Spleen (tissue), 11 donors: Measurements from ENCODE around the gene SLC6A8. TPM values are rescaled to one million over a fixed set of nuclear protein-coding genes. Genes with fewer than 3 reads are reported as not detected.

Source experiments
- DNase-seq: peaks from one replicate; pipeline ENCODE4 v3.0.0-alpha.2; 2020
- H3K27ac ChIP-seq, 8 donors: fragments of 200-600 bp; sonication (generic) in 7 of 8; 1 replicate in 4 of 8; 2 replicates in 4 of 8; pipeline versions ENCODE4 v1.5.0 to v1.8.0; 2016 to 2021; ENCODE audit warnings: inconsistent platforms in 4 of 8, mild to moderate bottlenecking in 4 of 8, moderate library complexity in 1 of 8
- H3K27me3 ChIP-seq, 7 donors: fragments of 200-600 bp; sonication (generic) in 6 of 7; replicated peaks in 1 of 7; 1 replicate in 4 of 7; 2 replicates in 3 of 7; pipeline versions ENCODE4 v1.5.0 to v1.8.0; 2016 to 2021; ENCODE audit warnings: inconsistent platforms in 3 of 7, mild to moderate bottlenecking in 1 of 7
- H3K36me3 ChIP-seq, 6 donors: fragments of 200-600 bp; sonication (generic) in 5 of 6; 1 replicate in 4 of 6; 2 replicates in 2 of 6; pipeline versions ENCODE4 v1.5.0 to v1.8.0; 2016 to 2021; ENCODE audit warnings: inconsistent platforms in 2 of 6
- H3K4me1 ChIP-seq, 6 donors: fragments of 200-600 bp; sonication (generic) in 5 of 6; 1 replicate in 3 of 6; 2 replicates in 3 of 6; pipeline versions ENCODE4 v1.5.0 to v1.8.0; 2016 to 2021; ENCODE audit warnings: inconsistent platforms in 3 of 6
- H3K4me3 ChIP-seq, 8 donors: fragments of 200-600 bp; sonication (generic) in 7 of 8; 1 replicate in 4 of 8; 2 replicates in 4 of 8; pipeline versions ENCODE4 v1.5.0 to v1.8.0; 2016 to 2021; ENCODE audit warnings: inconsistent platforms in 4 of 8, mild to moderate bottlenecking in 4 of 8, moderate library complexity in 2 of 8
- H3K9me3 ChIP-seq, 8 donors: fragments of 200-600 bp; sonication (generic) in 7 of 8; 1 replicate in 4 of 8; 2 replicates in 4 of 8; pipeline versions ENCODE4 v1.5.0 to v1.8.0; 2016 to 2021; ENCODE audit warnings: inconsistent platforms in 4 of 8
- CTCF ChIP-seq, 11 experiments: fragments of 200-600 bp in 7 of 11; fragments of 450-650 bp in 4 of 11; sonication (generic) in 4 of 11; IDR thresholded peaks in 8 of 11; conservative IDR thresholded peaks in 3 of 11; 1 replicate in 7 of 11; 2 replicates in 4 of 11; pipeline versions ENCODE4 v1.4.0 to v1.8.0; 2016 to 2021; ENCODE audit warnings: antibody characterized with exemption in 11 of 11, inconsistent platforms in 4 of 11, mild to moderate bottlenecking in 1 of 11
- POLR2A ChIP-seq, 3 donors: fragments of 450-650 bp; IDR thresholded peaks; one replicate each; pipeline ENCODE4 v1.5.1; 2017; ENCODE audit warnings: antibody characterized with exemption in 3 of 3, mild to moderate bottlenecking in 1 of 3
- POLR2AphosphoS5 ChIP-seq, 3 donors: sonication (generic); formaldehyde crosslinking; IDR thresholded peaks; one replicate each; pipeline ENCODE4 v1.5.1; 2017; ENCODE audit warnings: antibody characterized with exemption in 3 of 3
- WGBS, 5 donors: extraction: QIAGEN DNeasy Blood & Tissue Kit in 3 of 5; methylation state at CpG; one replicate each; pipeline versions ENCODE4 v1.1.5 to v1.1.7; 2013 to 2018; 5-methylcytosine and 5-hydroxymethylcytosine counted together
- intact Hi-C: fragments of 100-400 bp; cut with DNase I; formaldehyde crosslinking; loops from one replicate; pipeline ENCODE4 v1.15.0; 2023; ENCODE audit warnings: low total_unique reads
- polyA plus RNA-seq, 3 donors: library from polyadenylated mRNA; stranded (reverse); fragments of 200-250 nt; gene quantifications; one replicate each; pipeline ENCODE4 v1.2.1, GENCODE V29; 2013
- total RNA-seq, 7 donors: library from RNA; depleted of rRNA in 3 of 7; stranded (reverse); fragments of >200 nt in 3 of 7; fragmentation: NEBNext Ultra II Directional in 4 of 7; extraction: Animal tissue kit (Norgen Biotek cat#: 25700) in 4 of 7; gene quantifications; one replicate each; pipeline versions ENCODE4 v1.1.0 to v1.2.1, GENCODE V29; 2016 to 2021
- donor health status: healthy with polysubstance abuse.
- donor health status: DM: no; HTN: no; CAD: no; lungs with moderate emphysema.
- donor health status: DM: no; HTN: no; CAD: no.
- donor health status: Bipolar disorder and iron deficiency.
- donor health status: healthy.
- donor health status: DM: no; HTN: no; CAD: no.
- donor health status: DM: yes; HTN: yes; CAD: no.

The SLC6A8 gene
- total and polyA plus RNA-seq, 10 donors = 3.2 to 72.9 (median 9.6) TPM

GRCh38 chrX:153667956-153668396 lies 19.8 kb upstream of the SLC6A8 start:
- Histone ChIP-seq H3K4me1 (peaks cover 0 to 8% (median under 1%) of the 10 kb centered on the region in 6 donors), H3K9me3 (peaks cover 0 to 6% (median 0%) of the 10 kb centered on the region in 8 donors), H3K27me3 (peaks cover 0 to 44% (median 11%) of the 10 kb centered on the region in 7 donors), H3K36me3 (no peaks in the 10 kb centered on the region), H3K4me3 (peak overlapping the region in 1 of 8 donors; percentile 43), H3K27ac (no peak overlapping the region)
- DNase-seq = peak; percentile 89
- intact Hi-C loops = loop anchor here (10.0 kb wide), 1 partner anchor 53 kb away; no protein-coding TSS in a partner anchor
- TF ChIP-seq POLR2AphosphoS5 (IDR thresholded peaks at IDR 0.05) (no peak), CTCF (IDR thresholded peaks at IDR 0.05 in 8 of 11, conservative IDR thresholded peaks at IDR 0.05 in 3 of 11) (peak; percentile 56 to 88 (median 81))
- WGBS, 5 donors = 24 to 41% (median 29%) methylated on average over 3 to 14 of the region's 14 CpGs

GRCh38 chrX:153668423-153669173 lies 19.1 kb upstream of the SLC6A8 start:
- Histone ChIP-seq H3K36me3 (no peaks in the 10 kb centered on the region), H3K27me3 (peaks cover 0 to 43% (median 14%) of the 10 kb centered on the region in 7 donors), H3K4me3 (no peak overlapping the region), H3K4me1 (peaks cover 0 to 10% (median 3%) of the 10 kb centered on the region in 6 donors), H3K27ac (no peak overlapping the region), H3K9me3 (peaks cover 0 to 6% (median 0%) of the 10 kb centered on the region in 8 donors)
- DNase-seq = no peak
- 76 to 89% (median 86%) methylated on average over 5 to 11 of the region's 11 CpGs for WGBS, 5 donors
- TF ChIP-seq POLR2A (IDR thresholded peaks at IDR 0.05) = no peak
- no peak for TF ChIP-seq CTCF (IDR thresholded peaks at IDR 0.05 in 8 of 11, conservative IDR thresholded peaks at IDR 0.05 in 3 of 11)
- no peak for TF ChIP-seq POLR2AphosphoS5 (IDR thresholded peaks at IDR 0.05)
- intact Hi-C loops = loop anchor here (10.0 kb wide), 1 partner anchor 54 kb away; no protein-coding TSS in a partner anchor

GRCh38 chrX:153669174-153669890 lies 18.4 kb upstream of the SLC6A8 start:
- TF ChIP-seq CTCF (IDR thresholded peaks at IDR 0.05 in 8 of 11, conservative IDR thresholded peaks at IDR 0.05 in 3 of 11) (peak; percentile 18 to 84 (median 79)), POLR2AphosphoS5 (IDR thresholded peaks at IDR 0.05) (no peak)
- Histone ChIP-seq H3K9me3 (peaks cover 0 to 6% (median 0%) of the 10 kb centered on the region in 8 donors), H3K4me1 (peaks cover 0 to 10% (median 3%) of the 10 kb centered on the region in 6 donors), H3K4me3 (no peak overlapping the region), H3K36me3 (no peaks in the 10 kb centered on the region), H3K27ac (no peak overlapping the region), H3K27me3 (peaks cover 0 to 48% (median 15%) of the 10 kb centered on the region in 7 donors)
- 51 to 75% (median 58%) methylated on average over 6 to 17 of the region's 17 CpGs for WGBS, 5 donors
- intact Hi-C loops = loop anchor here (10.0 kb wide), 1 partner anchor 55 kb away; no protein-coding TSS in a partner anchor
- DNase-seq = peak; percentile 84
